ENCODE data around the gene LYPD6B.

LYPD6B gene

DNA sequence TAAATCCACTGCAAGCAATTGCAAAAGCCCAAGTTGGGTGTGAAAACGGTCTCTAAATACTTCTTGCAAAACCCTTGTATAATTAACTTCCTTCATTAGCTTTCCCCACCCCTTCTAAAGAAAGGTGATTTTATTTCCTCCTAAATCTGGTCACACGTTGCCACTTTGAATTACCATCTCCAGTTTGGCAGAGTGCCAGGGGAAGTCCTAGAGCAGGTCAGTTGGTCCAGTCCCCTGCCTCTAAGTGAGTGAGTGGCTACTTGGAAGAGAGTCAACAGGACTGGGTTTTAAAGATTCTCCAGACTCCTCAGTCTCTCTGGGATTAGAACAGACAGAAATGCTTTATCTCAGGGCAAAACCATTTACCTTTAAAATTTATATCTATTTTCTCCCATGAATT, 18.7 kb upstream of the LYPD6B start:
- H3K4me3 ChIP-seq (ENCODE audit: low read depth, low read length), result no peak overlapping the region
- TF ChIP-seq, protein P1, sequence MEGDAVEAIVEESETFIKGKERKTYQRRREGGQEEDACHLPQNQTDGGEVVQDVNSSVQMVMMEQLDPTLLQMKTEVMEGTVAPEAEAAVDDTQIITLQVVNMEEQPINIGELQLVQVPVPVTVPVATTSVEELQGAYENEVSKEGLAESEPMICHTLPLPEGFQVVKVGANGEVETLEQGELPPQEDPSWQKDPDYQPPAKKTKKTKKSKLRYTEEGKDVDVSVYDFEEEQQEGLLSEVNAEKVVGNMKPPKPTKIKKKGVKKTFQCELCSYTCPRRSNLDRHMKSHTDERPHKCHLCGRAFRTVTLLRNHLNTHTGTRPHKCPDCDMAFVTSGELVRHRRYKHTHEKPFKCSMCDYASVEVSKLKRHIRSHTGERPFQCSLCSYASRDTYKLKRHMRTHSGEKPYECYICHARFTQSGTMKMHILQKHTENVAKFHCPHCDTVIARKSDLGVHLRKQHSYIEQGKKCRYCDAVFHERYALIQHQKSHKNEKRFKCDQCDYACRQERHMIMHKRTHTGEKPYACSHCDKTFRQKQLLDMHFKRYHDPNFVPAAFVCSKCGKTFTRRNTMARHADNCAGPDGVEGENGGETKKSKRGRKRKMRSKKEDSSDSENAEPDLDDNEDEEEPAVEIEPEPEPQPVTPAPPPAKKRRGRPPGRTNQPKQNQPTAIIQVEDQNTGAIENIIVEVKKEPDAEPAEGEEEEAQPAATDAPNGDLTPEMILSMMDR (IDR thresholded peaks at IDR 0.05; ENCODE audit: control insufficient read depth, extremely low read depth, insufficient read depth), result no peak
- no peak for DNase-seq (ENCODE audit: low read depth)

- no peak for DNase-seq (ENCODE audit: low read depth)
- no peak overlapping the region for H3K4me3 ChIP-seq (ENCODE audit: low read depth, low read length)
- TF ChIP-seq, protein P1 (IDR thresholded peaks at IDR 0.05; ENCODE audit: control insufficient read depth, extremely low read depth, insufficient read depth), result no peak
Measured at GRCh38 chr2:149020432-149020851, 18.1 kb upstream of the LYPD6B start.

GRCh38 chr2:149021271-149021719, 17.2 kb upstream of the LYPD6B start:
- TF ChIP-seq, protein P1 (IDR thresholded peaks at IDR 0.05; ENCODE audit: control insufficient read depth, extremely low read depth, insufficient read depth), result no peak
- H3K4me3 ChIP-seq (ENCODE audit: low read depth, low read length), result no peak overlapping the region
- DNase-seq (ENCODE audit: low read depth), result no peak

GRCh38 chr2:149021761-149022160, 16.7 kb upstream of the LYPD6B start:
- TF ChIP-seq, protein P1 (IDR thresholded peaks at IDR 0.05; ENCODE audit: control insufficient read depth, extremely low read depth, insufficient read depth), result no peak
- no peak overlapping the region for H3K4me3 ChIP-seq (ENCODE audit: low read depth, low read length)
- no peak for DNase-seq (ENCODE audit: low read depth)

DNA sequence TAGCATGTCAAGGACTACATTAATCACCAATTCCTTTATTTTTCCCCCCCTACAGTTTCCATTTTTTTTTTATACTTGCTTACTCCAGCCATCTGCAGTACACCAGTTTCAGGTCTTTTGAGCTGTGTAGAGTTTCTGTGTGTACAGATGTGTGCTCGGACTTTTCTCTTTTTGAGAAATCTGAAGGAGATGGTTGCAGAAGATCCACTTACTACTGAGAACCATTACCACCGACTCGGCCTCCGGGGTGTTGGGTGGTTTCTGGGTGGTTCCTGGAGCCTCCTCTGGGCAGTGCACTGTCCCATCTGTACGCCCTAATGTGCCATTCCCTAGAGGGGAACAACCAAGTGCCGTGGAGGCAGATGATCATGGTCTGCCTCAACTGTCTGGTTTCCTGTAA, 15.4 kb upstream of the LYPD6B start:
- TF ChIP-seq, protein P1 (IDR thresholded peaks at IDR 0.05; ENCODE audit: control insufficient read depth, extremely low read depth, insufficient read depth), result no peak
- H3K4me3 ChIP-seq (ENCODE audit: low read depth, low read length), result no peak overlapping the region
- DNase-seq (ENCODE audit: low read depth), result no peak

- TF ChIP-seq, protein P1 (IDR thresholded peaks at IDR 0.05; ENCODE audit: control insufficient read depth, extremely low read depth, insufficient read depth), result no peak
- H3K4me3 ChIP-seq (ENCODE audit: low read depth, low read length), result no peak overlapping the region
- DNase-seq (ENCODE audit: low read depth), result peak; percentile 52
Measured at GRCh38 chr2:149027590-149028250, 10.8 kb upstream of the LYPD6B start.

DNA sequence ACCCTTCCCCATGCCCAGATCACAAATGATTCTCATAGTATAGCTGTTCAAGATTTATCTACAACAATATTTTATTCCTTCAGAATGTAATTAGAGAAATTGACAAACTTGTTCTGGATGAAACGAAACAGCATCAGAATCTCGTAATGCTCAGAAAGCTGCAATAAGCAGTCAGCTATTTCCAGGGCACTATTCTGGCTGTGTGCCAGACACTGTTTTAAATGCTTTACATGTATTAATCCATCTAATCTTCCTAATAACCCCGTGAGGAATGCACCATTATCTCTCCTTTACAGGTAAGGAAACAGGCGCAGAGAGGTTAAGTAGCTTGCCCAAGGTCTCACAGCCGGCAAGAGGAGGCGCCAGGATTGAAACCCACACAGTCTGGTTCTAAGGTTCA, 10.1 kb upstream of the LYPD6B start:
- no peak for DNase-seq (ENCODE audit: low read depth)
- TF ChIP-seq, protein P1 (IDR thresholded peaks at IDR 0.05; ENCODE audit: control insufficient read depth, extremely low read depth, insufficient read depth), result no peak
- H3K4me3 ChIP-seq (ENCODE audit: low read depth, low read length), result no peak overlapping the region
